Testis (tissue), 3 donors: ENCODE results near the gene LEMD3. TPM values are rescaled to one million over a fixed set of nuclear protein-coding genes. Genes with fewer than 3 reads are reported as not detected.

Experiments
- DNase-seq: peaks from one replicate; pipeline ENCODE4 v3.0.0-alpha.2; 2019
- H3K27ac ChIP-seq, 2 donors: fragments of 200-600 bp; sonication (generic); one replicate each; pipeline ENCODE4 v1.5.1; 2019
- H3K27me3 ChIP-seq: fragments of 200-600 bp; sonication (generic); one replicate; pipeline ENCODE4 v1.5.1; 2019
- H3K36me3 ChIP-seq: fragments of 200-600 bp; sonication (generic); one replicate; pipeline ENCODE4 v1.5.1; 2017; ENCODE audit warnings: low read depth; ENCODE audit errors: missing control alignments
- H3K4me1 ChIP-seq: fragments of 200-600 bp; sonication (generic); one replicate; pipeline ENCODE4 v1.5.1; 2019
- H3K4me3 ChIP-seq, 2 donors: fragments of 200-600 bp; sonication (generic); one replicate each; pipeline ENCODE4 v1.5.1; 2017 to 2019
- H3K9me3 ChIP-seq: fragments of 200-600 bp; sonication (generic); one replicate; pipeline ENCODE4 v1.5.1; 2017
- CTCF ChIP-seq, 3 experiments: fragments of 450-650 bp in 2 of 3; fragments of 200-600 bp in 1 of 3; sonication (generic) in 1 of 3; IDR thresholded peaks; one replicate each; pipeline ENCODE4 v1.5.1; 2016 to 2019; ENCODE audit warnings: antibody characterized with exemption in 3 of 3, mild to moderate bottlenecking in 2 of 3, moderate library complexity in 1 of 3
- POLR2A ChIP-seq: fragments of 450-650 bp; IDR thresholded peaks from one replicate; pipeline ENCODE4 v1.6.1; 2017; ENCODE audit warnings: antibody characterized with exemption, mild to moderate bottlenecking, moderate library complexity
- WGBS, 2 donors: methylation state at CpG; one replicate each; pipeline ENCODE4 v1.1.5; 2018; 5-methylcytosine and 5-hydroxymethylcytosine counted together
- intact Hi-C: fragments of 100-400 bp; cut with DNase I; formaldehyde crosslinking; loops from one replicate; pipeline ENCODE4 v1.15.1; 2023; ENCODE audit warnings: low total_unique reads
- polyA plus RNA-seq: library from polyadenylated mRNA; stranded (reverse); fragments of 350-450 nt; fragmentation: Illumina TruSeq; extraction: RNeasy Lipid Tissue Mini Kit (QIAGEN cat#74804); gene quantifications from one replicate; pipeline ENCODE4 v1.2.3, GENCODE V29; 2014; ENCODE audit warnings: low read depth, low replicate concordance; ENCODE audit not compliant: insufficient read depth
- total RNA-seq, 2 donors: library from RNA; depleted of rRNA; stranded (reverse); fragments of >200 nt; gene quantifications; one replicate each; pipeline ENCODE4 v1.2.3, GENCODE V29; 2016

The LEMD3 gene
- total and polyA plus RNA-seq, 3 donors from 2014 or later = 38.7 to 92.4 (median 72.4) TPM

GRCh38 chr12:65276916-65277530 is 107.6 kb downstream of the LEMD3 start:
- no peaks in the 10 kb centered on the region for H3K27me3 ChIP-seq
- no peak for DNase-seq
- intact Hi-C loops = no loop called here
- no peaks in the 10 kb centered on the region for H3K9me3 ChIP-seq
- H3K27ac ChIP-seq = no peak overlapping the region
- H3K4me1 ChIP-seq = no peaks in the 10 kb centered on the region
- no peaks in the 10 kb centered on the region for H3K36me3 ChIP-seq
- no peak overlapping the region for H3K4me3 ChIP-seq
- WGBS, 2 donors = 48 to 53% methylated on average over 3 of the region's 3 CpGs
- TF ChIP-seq CTCF (IDR thresholded peaks at IDR 0.05) (no peak), POLR2A (no peak)

- Histone ChIP-seq H3K4me3 (peak overlapping the region; percentile 86 to 95), H3K27ac (peak overlapping the region; percentile 92 to 94), H3K9me3 (no peaks in the 10 kb centered on the region), H3K4me1 (no peaks in the 10 kb centered on the region), H3K27me3 (no peaks in the 10 kb centered on the region), H3K36me3 (no peaks in the 10 kb centered on the region)
- peak; percentile 17 for DNase-seq
- no peak for TF ChIP-seq CTCF (IDR thresholded peaks at IDR 0.05)
- TF ChIP-seq POLR2A = no peak
- WGBS, 2 donors = 17 to 18% methylated on average over 20 to 23 of the region's 23 CpGs
- intact Hi-C loops = no loop called here
These were observed 108.7 kb downstream of the LEMD3 start for GRCh38 chr12:65277994-65278575.

- Histone ChIP-seq H3K27ac (peak within 1 kb of the TSS; percentile 92 to 94), H3K9me3 (no peaks in the 10 kb centered on the region), H3K27me3 (no peaks in the 10 kb centered on the region), H3K4me3 (peak within 1 kb of the TSS; percentile 86 to 95), H3K4me1 (no peaks in the 10 kb centered on the region), H3K36me3 (no peaks in the 10 kb centered on the region)
- peak; percentile 78 for DNase-seq
- intact Hi-C loops = no loop called here
- TF ChIP-seq CTCF (IDR thresholded peaks at IDR 0.05) = no peak
- TF ChIP-seq POLR2A = no peak
- WGBS, 2 donors = 0 to 1% methylated on average over 28 to 72 of the region's 85 CpGs
These were observed 109.4 kb downstream of the LEMD3 start, which contains the start of gene MSRB3 for GRCh38 chr12:65278576-65279368. Gene MSRB3 (plus strand): TSS chr12:65278683. CDS start chr12:65308580, 29,897 bp downstream.

- H3K27ac ChIP-seq = peak overlapping the region; percentile 92 to 94
- no peaks in the 10 kb centered on the region for H3K9me3 ChIP-seq
- H3K36me3 ChIP-seq = no peaks in the 10 kb centered on the region
- DNase-seq = peak; percentile 17
- intact Hi-C loops = no loop called here
- TF ChIP-seq CTCF (IDR thresholded peaks at IDR 0.05) (no peak), POLR2A (no peak)
- no peaks in the 10 kb centered on the region for H3K27me3 ChIP-seq
- H3K4me3 ChIP-seq = peak overlapping the region; percentile 86 to 95
- H3K4me1 ChIP-seq = no peaks in the 10 kb centered on the region
- 11 to 13% methylated on average over 19 to 23 of the region's 23 CpGs for WGBS, 2 donors
These were observed 110.2 kb downstream of the LEMD3 start for GRCh38 chr12:65279369-65280112.
